IPS-11a (cell line): ENCODE measurements around the gene COMMD9.
A peak's percentile ranks its signal among the peaks of the same experiment; 100 is the strongest.

Source experiments
- H3K4me3 ChIP-seq: one replicate; pipeline ENCODE4 v1.5.1; 2013; ENCODE audit warnings: low read depth, low read length, control low read depth

COMMD9 gene

GRCh38 chr11:36296884-36297543 is 7.8 kb upstream of the COMMD9 start:
- H3K4me3 ChIP-seq, result no peak overlapping the region

DNA sequence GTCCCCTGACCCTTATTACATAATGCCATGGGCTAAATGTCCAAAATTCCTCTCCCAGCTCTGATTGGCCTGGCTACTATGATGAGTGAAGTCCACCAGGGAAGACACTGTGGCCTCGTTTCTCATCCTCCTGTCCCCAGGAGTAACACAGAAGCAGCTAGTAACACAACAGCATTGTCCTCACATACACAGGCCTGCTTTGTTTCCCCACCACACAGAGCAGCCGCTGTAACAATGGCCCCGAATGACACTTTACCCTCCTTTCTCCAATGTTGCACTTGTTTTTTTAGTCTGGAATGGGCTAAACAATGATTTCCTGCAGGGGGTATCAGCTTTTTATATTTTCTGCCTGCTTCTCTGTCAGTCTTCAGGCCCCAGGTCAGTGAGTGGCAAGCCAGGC is 6.7 kb upstream of the COMMD9 start, which contains the start of gene PRR5L:
Gene PRR5L, plus strand, starts transcription at position 363 of the 400 bp plus-strand sequence. CDS start 104,834 bp downstream, outside the sequence.
- H3K4me3 ChIP-seq, result no peak within 1 kb of the TSS

GRCh38 chr11:36292311-36292722 is 3.1 kb upstream of the COMMD9 start:
- no peak overlapping the region for H3K4me3 ChIP-seq

GRCh38 chr11:36288442-36289225 is 590 bp downstream of the COMMD9 start:
- peak overlapping the region; percentile 88 for H3K4me3 ChIP-seq

GRCh38 chr11:36282926-36283325 is 6.3 kb downstream of the COMMD9 start:
- no peak overlapping the region for H3K4me3 ChIP-seq

- H3K4me3 ChIP-seq, result no peak overlapping the region
Measured at GRCh38 chr11:36281850-36282249, 7.4 kb downstream of the COMMD9 start.

- H3K4me3 ChIP-seq, result no peak overlapping the region
Measured at GRCh38 chr11:36280531-36280930, 8.7 kb downstream of the COMMD9 start.

- no peak overlapping the region for H3K4me3 ChIP-seq
Measured at GRCh38 chr11:36278531-36279282, 10.5 kb downstream of the COMMD9 start.

DNA sequence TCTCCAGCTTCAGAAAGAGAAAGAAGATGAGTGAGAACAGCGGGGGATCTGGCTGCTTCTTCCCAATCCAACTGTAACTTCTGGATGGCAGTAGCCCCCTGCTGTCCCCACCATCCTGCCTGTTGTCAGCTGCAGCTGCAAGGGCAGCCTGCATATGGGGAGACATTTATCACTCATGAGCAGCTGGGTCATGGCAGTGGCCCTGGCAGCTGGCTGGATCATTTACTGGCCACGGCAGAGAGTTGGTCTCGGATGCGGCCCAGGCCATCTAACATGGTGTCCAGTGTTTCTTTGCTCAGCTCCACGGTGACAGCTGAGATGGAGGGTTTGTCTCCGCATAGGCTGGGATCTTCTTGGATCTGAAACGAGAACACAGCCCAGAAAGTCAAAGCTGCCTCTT is 14.8 kb downstream of the COMMD9 start:
- no peak overlapping the region for H3K4me3 ChIP-seq

GRCh38 chr11:36273110-36273509 is 16.1 kb downstream of the COMMD9 start:
- H3K4me3 ChIP-seq, result no peak overlapping the region

DNA sequence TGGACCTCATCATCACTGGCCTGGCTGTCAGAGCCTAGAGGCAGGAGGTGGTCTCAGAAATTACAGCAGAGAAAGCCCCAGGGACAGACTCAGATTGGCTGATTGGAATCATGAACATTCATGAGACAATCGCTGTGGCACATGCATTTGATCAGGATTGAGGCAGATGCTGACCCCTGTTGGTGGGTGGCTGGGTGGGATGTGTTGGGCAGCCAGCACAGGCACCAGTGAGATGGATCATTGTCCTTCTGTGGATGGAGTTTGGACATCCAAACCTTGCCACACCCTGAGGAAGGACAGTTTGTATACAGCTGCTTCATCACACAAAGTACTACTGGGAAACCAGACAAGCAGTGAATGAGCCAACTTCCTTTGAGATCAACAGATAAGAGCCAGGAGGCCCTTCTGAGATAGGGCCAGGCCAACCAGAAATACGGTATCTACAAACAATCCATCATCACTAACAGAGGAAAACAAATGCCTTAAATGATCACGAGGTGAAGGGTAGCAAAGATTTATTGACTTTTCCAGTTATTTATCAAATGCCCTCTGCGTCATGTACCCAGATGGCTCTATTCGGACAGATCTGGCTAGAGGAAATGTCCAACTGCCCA is 17.3 kb downstream of the COMMD9 start:
- no peak overlapping the region for H3K4me3 ChIP-seq

GRCh38 chr11:36270701-36271100 is 18.5 kb downstream of the COMMD9 start:
- no peak overlapping the region for H3K4me3 ChIP-seq

DNA sequence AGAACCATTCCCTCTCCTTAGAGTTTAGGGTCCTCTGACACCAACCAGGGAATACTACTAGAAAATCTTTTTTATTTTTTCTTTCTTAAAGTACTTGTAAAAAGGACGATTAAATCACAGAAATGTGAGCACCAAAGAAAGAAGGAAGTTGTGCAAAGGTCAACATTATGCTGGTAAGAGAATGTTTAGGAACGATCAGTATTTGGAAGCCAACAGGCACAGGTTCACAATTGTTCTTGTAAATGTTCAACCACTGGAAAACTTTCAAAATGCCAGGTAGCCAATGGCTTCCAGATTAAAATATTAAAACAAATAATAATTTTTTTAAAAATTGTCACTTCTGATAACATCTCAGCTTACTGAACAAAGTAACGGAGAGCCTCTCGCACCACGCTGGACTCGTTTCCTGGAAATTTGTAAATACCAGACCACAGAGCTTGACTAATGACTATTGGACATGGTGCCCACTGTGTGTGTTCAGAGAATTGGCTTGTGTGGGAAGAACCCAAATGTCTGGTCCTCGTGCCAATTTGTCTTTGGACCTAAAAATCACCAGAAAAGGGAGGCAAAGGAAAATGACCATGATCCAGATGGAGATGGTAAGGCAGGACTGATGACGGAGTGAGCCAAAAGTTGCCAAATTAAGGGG is 20.8 kb downstream of the COMMD9 start:
- no peak overlapping the region for H3K4me3 ChIP-seq

GRCh38 chr11:36266767-36267166 is 22.5 kb downstream of the COMMD9 start:
- no peak overlapping the region for H3K4me3 ChIP-seq

- no peak overlapping the region for H3K4me3 ChIP-seq
Measured at GRCh38 chr11:36265793-36266628, 23.2 kb downstream of the COMMD9 start.

- no peak overlapping the region for H3K4me3 ChIP-seq
Measured at GRCh38 chr11:36264973-36265344, 24.3 kb downstream of the COMMD9 start.

DNA sequence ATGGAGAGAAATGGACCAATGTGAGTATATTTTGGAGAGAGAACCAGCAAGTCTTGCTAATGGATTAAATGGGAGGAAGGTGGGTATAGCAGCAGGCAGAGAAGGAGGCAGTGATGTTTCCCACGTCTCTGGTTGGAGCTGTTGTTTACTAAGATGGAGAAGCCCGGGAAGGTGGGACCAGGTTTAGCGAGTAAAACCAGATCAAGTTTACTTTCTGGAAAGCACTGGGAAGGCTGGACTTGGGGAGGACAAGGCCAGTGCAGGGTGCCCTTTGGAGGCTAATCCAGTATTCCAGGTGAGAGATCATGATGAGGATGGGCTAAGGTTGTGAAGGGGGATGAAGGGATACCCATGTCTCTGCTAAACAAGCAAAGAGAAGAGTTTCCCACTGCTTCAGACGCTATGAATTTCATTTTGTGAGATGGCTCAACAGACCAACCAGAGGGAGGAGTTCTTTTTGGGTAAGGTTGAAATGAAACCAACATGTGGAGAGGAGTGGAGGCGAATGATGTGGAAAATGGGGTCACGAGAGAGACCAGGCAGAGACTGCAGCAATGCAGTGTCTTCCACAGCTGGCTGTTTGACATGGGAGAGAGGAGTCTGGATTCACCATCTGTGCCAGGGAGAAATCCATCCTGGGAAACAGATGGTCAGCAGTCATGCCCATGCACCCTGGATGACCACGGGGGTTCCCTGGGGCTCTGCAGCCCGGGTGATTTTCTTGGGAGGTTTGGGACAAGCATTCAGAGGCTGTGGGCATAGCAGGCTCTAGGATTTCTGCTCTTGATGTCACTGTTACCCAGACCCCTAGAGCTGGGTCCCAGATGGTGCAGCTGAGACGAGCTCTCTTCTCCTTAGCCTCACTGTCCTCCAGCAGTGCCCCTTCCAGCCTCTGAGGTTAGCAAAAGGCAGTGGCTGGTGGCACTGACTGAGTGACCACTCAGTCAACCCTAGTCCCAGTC is 24.9 kb downstream of the COMMD9 start:
- H3K4me3 ChIP-seq, result no peak overlapping the region

DNA sequence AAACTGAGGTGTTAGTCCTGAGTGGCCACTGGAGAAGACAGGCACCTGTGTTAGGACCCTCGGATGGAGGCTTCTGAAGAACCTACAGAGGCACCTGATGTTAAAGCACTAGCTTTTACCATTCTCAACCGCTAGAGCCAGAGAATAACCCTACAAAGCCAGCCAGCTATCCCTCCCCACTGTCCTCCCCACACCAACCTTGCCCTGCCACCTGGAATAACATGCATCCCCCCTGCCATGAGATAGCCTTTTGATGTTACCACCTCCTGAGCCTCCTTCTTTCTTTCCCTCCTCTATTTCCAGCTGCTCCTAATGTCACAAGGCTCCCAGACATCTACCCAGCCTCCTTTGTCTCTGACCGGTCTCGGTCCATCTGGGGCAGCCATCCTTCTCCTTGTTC is 28.1 kb downstream of the COMMD9 start:
- no peak overlapping the region for H3K4me3 ChIP-seq
